GM19351 (cell line): ENCODE results near the gene CEP162.
"Not testable (repeated sequence)": the region's sequence is repeated elsewhere in the genome, so short reads cannot be mapped to it uniquely, and the experiment has no call there.

Source experiments
- ATAC-seq: cut with Tn5 transposase; IDR thresholded peaks from one replicate; pipeline ENCODE4 v1.9.1; 2021; ENCODE audit warnings: mild to moderate bottlenecking, moderate library complexity; ENCODE audit not compliant: unreplicated experiment

Gene CEP162

GRCh38 chr6:84164328-84164727 lies 63.1 kb downstream of the CEP162 start:
- not testable (repeated sequence) for ATAC-seq

DNA sequence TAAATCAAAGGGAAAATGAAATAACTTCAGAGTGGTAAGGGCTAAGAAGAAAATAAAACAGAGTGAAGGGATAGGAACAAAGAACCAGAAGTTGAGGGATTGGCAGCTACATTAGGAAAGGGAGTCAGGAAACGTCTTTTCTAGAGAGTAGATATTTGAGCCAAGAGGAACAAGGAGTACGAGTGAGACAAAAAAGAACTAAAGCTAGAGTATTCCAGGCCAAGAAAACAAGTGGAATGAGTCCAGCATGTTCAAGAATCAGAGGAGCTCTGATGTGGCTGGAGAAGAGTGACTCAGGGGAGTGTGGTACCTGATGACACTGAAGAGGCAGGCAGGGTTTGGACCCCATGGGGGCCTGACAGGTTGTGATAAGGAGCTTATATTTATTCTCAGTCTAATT lies 66.3 kb downstream of the CEP162 start:
- no peak for ATAC-seq

DNA sequence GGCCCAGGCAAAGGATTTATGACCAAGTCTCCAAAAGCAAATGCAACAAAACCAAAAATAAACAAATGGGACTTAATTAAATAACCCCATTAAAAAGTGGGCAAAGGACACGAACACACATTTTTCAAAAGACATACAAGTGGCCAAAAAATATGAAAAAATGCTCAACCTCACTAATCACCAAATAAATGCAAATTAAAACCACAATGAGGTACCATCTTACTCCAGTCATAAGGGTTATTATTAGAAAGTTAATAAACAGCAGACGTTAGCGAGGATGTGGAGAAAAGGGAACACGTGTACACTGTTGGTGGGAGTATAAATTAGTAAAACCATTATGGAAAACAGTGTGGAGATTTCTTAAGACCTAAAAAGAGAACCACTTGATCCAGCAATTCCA lies 71.1 kb downstream of the CEP162 start:
- ATAC-seq: no peak

- ATAC-seq: peak; percentile 47
Observed at GRCh38 chr6:84151669-84152068, 75.8 kb downstream of the CEP162 start.

- ATAC-seq: peak; percentile 67
Observed at GRCh38 chr6:84150705-84151104, 76.7 kb downstream of the CEP162 start.

GRCh38 chr6:84141521-84141920 lies 85.9 kb downstream of the CEP162 start:
- ATAC-seq: no peak

GRCh38 chr6:84139311-84139710 lies 88.1 kb downstream of the CEP162 start:
- ATAC-seq: no peak

DNA sequence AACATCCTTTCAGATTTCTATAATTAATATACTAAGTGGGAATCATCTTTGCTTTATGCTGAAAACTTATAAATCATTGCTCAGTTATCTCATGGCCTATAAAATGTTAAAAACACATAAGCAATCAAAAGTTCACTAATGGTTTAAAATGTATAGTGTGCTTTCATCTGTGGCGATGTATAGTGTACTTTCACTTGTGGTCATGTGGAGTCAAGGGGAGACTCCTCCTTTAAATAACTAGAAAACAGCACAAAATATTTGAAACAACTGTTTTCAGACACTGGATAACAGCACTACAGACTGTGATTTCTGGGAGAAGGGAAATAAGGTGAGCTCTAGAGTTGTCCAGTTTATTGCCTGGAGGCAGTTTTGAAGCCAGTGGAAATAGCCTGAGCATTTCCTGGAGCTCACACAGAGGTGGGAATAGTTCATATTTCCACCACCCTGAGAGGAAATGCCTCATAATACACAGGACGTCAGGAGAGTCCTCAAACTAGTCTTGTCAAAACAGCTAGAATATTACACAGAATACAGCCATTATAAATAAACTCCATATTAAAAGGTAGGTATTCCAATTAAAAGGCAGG lies 89.4 kb downstream of the CEP162 start:
- no peak for ATAC-seq

DNA sequence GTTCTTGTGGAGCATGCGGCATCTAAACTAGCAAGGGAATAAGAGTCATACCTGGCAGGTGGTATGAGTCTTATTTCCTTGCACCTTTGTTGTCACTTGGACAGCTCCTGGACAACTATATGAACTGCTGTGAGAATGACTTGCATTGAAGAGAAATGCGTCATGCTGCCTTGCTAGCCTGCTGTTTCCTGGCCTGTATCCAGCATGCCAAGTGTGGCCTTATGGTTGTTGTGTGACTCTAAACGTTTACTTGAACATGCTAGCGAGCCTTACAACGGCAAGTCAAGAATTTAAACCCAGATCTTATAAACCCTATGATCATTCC lies 90.4 kb downstream of the CEP162 start:
- ATAC-seq: no peak

DNA sequence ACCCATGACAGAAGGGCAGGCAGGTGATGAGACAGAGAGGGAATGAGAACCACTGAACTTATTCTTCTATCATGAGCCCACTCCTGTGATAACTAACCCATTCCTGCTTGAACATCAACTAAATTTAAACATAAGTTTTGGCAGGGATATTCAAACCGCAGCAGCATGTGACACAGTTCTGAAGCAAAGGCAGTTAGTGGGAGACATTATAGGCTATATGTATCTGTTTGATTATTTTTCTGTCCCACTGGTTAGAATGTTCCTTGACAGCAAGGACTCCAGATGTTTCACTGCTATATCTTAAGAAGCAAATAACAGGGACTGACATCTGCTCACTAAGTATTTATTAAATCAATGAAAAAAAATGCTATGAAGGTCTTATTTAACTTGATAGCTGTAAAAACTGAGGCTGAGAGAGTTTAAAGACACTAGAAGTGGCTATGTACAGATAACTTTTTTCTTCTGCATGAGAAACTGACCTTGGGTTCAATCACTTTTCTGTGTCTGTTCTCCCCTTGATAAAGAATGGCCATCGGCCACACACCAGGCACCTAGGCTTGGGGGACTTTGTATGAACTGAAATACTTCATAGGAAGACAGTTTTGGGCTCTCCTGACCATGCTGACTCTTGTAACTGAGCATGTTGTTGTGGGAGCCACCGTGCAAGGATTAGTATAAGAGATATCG lies 90.9 kb downstream of the CEP162 start:
- ATAC-seq: no peak

GRCh38 chr6:84135291-84135690 lies 92.2 kb downstream of the CEP162 start:
- ATAC-seq: no peak

DNA sequence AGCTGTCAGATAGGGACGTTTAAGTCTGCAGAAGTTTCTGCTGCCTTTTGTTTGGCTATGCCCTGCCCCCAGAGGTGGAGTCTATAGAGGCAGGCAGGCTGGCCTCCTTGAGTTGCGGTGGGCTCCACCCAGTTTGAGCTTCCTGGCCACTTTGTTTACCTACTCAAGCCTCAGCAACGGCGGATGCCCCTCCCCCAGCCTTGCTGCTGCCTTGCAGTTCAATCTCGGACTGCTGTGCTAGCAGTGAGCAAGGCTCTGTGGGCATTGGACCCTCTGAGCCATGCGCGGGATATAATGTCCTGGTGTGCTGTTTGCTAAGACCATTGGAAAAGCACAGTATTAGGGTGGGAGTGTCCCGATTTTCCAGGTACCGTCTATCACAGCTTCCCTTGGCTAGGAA lies 94.1 kb downstream of the CEP162 start:
- not testable (repeated sequence) for ATAC-seq

- not testable (repeated sequence) for ATAC-seq
Observed at GRCh38 chr6:84129588-84129987, 97.9 kb downstream of the CEP162 start.

GRCh38 chr6:84123186-84123585 lies 104.3 kb downstream of the CEP162 start:
- peak; percentile 84 for ATAC-seq

DNA sequence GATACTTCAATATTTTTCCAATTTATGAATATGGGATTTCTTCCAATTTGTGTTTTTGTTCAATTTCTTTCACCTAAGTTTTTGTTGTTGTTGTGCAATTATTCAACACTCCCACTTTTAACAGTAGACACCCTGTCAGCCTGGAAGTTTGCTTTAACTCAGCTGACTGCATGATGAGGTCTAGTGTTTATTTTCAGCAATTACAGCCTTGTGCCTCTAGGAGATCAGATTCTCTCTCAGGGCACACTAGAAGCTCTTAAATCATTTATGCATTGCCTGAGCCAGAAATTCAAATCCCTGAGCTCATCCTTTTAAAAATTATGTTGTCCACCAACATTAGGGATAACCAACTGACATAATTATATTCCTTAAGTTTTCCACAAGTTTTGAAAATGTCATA lies 108.2 kb downstream of the CEP162 start:
- ATAC-seq: no peak

DNA sequence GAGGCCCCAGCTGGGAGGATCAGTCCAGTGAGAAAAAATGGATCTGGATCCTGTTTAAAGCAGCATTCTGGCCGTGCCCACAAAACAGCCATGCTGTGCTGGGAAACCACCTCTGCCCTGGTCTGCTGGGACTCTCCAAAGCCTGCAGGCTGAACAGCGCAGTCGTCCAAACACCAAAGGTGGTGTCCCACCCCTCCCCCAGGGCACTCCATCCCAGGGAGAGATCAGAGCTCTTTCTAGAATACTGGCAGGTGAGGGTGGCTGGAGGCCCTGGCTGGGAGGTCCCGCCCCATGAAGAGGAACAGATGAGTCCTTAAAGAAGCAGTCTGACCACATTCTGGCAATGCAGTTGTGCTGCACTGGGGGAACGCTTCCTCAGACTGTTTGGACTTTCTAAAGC lies 109.3 kb downstream of the CEP162 start:
- ATAC-seq: no peak

DNA sequence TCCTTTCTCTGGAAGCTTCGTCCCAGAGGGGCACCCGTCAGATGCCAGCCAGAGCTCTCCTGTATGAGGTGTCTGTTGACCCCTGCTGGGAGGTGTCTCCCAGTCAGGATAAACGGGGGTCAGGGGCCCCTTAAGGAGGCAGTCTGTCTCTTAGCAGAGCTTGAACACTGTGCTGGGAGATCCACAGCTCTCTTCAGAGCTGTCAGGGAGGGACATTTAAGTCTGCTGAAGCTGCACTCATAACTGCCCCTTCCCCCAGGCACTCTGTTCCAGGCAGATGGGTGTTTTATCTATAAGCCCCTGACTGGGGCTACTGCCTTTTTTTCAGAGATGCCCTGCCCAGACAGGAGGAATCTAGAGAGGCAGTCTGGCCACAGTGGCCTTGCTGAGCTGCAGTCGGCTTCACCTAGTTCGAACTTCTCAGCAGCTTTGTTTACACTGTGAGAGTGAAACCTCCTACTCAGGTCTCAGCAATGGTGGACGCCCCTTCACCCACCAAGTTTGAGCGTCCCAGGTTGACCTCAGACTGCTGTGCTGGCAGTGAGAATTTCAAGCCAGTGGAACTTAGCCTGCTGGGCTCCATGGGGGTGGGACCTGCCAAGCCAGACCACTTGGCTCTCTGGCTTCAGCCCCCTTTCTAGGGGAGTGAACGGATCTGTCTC lies 112.4 kb downstream of the CEP162 start:
- not testable (repeated sequence) for ATAC-seq

GRCh38 chr6:84111351-84111750 lies 116.1 kb downstream of the CEP162 start:
- ATAC-seq: not testable (repeated sequence)

DNA sequence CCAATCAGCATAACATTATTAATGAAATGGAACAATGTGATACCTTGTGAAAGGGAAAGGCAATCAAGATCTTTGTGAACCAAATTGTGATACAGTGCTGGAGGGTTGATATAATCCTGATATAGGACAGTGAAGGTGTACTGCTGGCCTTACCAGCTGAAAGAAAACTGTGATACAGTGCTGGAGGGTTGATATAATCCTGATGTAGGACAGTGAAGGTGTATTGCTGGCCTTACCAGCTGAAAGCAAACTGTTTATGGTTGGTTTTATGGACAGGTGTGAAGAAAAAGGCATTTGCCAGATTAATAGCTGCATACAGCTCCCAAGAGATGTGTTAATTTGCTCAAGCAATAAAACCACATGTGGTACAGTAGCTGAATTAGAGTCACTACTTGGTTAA lies 119.9 kb downstream of the CEP162 start:
- ATAC-seq: no peak

GRCh38 chr6:84105215-84105924 lies 122.1 kb downstream of the CEP162 start:
- ATAC-seq: not testable (repeated sequence)

GRCh38 chr6:84103029-84103428 lies 124.4 kb downstream of the CEP162 start:
- ATAC-seq: no peak

DNA sequence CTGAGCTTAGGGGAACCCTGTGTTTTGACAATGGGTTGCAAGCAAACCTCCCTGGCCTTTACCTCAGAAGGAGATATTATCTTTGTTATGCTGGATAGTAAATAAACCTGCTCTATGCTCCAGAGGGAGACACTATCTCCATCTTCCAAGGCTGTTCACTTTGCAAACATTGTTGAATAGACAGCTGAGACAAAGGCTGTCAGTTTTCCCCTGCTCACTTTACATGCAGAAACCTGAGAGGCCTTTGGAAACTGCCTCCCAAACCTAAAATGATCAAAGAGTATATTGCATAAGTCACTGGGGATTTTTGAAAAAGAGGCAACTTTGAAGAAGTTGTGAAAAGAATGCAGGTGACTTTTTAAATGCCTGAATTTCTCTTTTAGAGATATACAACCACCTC lies 132.3 kb downstream of the CEP162 start:
- ATAC-seq: no peak
